Measurements from ENCODE around the gene ZNF469.
"Not testable (repeated sequence)": the region's sequence is repeated elsewhere in the genome, so short reads cannot be mapped to it uniquely, and the experiment has no call there.

The ZNF469 gene

GRCh38 chr16:88395669-88396584 lies 13.2 kb downstream of the ZNF469 start:
- no peak for DNase-seq

GRCh38 chr16:88398170-88398873 lies 15.6 kb downstream of the ZNF469 start:
- DNase-seq: no peak

GRCh38 chr16:88398874-88399178 lies 16.1 kb downstream of the ZNF469 start:
- no peak for DNase-seq

GRCh38 chr16:88400186-88400585 lies 17.4 kb downstream of the ZNF469 start:
- no peak for DNase-seq

DNA sequence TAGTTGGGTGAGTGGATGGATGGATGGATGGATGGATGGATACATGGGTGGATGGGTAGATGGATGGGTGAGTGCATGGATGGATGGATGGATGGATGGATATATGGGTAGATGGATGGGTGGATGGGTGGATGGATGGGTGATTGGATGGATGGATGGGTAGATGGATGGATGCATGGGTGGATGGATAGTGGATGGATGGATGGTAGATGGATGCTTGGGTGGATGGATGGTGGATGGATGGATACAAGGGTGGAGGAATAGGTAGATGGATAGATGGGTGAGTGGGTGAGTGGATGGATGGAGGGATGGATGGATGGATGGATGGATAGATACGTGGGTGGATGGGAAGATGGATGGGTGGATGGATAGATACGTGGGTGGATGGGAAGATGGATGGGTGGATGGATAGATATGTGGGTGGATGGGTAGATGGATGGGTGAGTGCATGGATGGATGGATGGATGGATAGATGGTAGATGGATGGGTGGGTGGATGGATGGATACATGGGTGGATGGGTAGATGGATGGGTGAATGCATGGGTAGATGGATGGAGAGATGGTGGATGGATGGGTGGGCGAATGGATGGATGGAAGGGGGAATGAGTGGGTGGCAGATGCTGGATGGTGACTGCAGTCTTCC lies 19.0 kb downstream of the ZNF469 start:
- DNase-seq: no peak

DNA sequence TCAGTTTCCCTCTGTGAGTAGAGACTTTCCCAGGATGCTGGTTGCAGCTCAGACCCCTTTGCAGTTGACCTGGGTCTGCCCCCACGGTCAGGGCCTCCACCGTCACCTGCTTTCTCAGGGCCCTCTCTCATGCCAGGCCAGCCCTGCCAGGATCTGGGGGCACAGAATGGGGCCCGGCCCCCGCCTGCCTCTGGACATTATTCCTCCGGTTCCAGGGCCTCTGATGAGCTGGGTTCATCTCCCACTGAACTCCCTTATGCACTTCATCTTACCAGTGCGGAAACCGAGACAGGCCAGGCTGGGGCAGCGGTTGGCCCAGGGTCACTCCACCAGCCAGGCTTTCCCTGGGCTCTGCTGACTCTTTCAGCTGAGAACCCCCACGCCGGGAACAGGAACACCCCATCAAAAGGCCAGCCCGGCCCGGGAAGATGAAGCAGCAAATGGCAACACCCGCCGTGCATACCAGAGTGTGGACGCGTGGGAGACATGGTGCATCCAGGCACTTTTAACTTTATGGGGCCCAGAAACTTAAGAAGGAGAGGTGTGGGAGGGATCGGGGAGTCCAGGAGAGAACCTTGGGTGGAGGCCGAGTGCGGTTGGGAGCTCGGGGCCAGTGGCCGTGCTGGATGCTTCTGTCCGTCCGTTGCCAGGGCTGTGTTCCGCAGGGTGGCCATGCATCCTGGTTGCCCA lies 19.9 kb downstream of the ZNF469 start:
- DNase-seq: no peak

- DNase-seq: no peak
These were observed 21.2 kb downstream of the ZNF469 start for GRCh38 chr16:88403794-88404581.

- DNase-seq: no peak
These were observed 22.0 kb downstream of the ZNF469 start for GRCh38 chr16:88404769-88405168.

DNA sequence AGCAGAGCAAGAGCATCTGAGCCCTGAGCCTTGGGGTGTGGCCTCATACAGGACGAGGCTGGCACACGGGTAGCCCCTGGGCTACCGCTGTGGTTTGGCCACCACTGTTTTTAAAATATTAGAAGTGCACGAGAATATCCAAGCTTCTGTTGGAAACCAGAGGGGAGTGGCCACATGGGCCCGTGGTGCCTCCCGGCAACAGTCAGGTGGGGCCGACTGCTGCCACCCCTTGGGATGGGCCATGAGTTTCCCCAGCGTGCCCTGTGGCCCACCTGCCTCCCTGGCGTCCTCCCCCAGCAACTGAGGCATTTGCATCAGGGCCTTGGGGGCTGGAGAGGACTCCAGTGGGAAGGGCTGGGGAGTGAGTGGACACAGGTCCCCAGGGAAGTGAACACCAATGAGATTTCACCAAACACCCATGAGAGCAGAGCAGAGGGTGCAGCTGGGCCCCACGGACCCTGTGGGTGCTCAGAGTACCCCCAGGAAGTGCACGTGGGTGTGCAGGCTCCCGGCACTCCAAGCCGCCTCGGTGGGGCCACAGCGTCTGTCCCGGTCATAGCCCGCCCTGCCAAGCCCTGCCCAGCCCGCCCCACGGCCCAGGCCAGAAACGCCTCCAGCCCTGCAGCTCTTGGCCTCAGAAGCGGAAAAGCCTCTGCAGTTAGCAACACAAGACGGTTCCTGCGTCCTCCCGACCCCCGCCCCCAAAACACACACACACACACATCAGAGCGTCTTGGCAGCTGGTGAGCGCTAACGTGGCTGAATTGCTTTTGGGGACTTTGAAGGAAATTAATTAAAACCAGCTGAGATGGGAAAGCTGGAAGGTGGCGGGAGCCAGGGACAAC lies 22.7 kb downstream of the ZNF469 start:
- no peak for DNase-seq

DNA sequence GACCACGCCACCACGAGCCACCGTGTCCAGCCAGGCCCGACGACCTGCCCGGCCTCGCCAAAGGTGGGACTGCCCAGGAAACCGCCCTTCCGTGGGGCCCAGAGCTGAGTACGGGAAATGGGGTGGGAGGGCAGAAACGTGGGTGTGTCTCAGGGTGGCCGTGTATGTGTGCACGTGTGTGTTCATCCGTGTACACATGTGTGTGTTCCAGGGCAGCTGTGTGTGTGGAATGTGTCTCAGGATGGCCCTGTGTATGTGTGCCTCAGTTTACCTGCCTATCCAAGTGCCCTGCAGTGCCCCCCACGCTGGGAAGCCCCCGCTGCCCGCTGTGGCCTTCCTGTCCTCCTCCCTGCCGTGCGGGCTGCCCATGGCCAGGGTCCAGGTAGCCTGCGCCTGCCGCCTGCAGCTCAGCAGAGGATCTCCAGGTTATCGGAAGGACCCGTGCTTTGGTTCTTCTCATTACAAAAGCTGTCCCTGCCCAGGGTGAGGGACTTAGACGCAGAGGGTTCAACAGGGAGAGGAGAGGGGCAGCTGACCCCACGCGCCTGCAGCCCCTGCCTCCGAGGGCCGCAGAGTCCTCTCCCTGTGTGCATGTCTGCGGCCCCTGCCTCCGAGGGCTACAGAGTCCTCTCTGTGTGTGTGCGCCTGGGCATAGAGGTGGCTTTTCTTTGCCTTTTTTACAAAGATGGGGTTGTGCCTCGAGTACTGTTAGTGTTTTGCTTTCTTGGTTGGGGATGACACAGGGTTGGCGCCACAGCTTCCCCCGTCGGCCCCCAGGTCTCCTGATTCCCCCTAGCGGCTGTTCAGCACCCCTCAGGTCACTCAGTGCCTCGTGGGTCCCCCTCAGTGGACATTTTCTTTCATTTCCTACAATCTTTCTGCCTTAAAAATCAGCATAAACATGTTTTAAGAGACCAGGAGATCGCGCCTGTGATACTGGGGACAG lies 23.6 kb downstream of the ZNF469 start:
- no peak for DNase-seq

- no peak for DNase-seq
These were observed 24.3 kb downstream of the ZNF469 start for GRCh38 chr16:88407042-88407420.

GRCh38 chr16:88407807-88408206 lies 25.0 kb downstream of the ZNF469 start:
- no peak for DNase-seq

GRCh38 chr16:88408561-88409142 lies 25.9 kb downstream of the ZNF469 start:
- no peak for DNase-seq

DNA sequence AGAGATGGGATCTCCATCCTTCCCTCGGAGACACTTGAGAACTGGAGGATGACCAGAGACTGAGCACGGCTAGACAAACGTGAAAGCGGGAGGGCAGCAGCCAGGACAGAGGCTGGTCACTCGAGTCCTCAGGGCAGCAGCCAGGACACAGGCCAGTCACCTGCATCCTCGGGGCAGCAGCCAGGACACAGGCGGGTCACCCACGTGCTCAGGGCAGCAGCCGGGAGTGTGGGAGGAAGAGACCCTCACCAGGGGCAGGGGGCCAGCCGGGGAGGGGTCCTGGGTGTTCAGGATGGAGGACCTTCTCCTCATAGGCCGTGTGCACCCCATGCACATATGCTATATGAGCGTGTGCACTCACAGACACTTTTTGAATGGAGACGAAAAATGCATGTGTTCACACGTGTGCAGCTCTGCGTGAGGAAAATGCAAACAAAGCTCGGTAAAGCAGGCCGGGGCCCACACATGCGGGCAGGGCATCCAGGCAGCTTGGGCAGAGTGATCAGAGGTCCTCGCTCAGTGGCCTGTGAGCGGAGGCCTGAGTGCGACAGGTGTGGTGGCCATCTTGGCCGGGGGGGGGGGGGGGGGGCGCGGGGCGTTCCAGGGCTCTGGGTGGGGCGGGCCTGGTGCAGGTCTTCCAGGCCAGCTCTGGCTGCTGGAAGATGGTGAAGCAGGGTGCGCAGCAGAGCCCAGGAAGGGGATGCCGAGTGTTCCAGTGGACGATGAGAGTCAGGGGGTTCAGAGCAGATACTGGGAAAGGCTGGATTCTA lies 26.7 kb downstream of the ZNF469 start:
- DNase-seq: no peak

- DNase-seq: not testable (repeated sequence)
These were observed 27.7 kb downstream of the ZNF469 start for GRCh38 chr16:88410297-88410968.

DNA sequence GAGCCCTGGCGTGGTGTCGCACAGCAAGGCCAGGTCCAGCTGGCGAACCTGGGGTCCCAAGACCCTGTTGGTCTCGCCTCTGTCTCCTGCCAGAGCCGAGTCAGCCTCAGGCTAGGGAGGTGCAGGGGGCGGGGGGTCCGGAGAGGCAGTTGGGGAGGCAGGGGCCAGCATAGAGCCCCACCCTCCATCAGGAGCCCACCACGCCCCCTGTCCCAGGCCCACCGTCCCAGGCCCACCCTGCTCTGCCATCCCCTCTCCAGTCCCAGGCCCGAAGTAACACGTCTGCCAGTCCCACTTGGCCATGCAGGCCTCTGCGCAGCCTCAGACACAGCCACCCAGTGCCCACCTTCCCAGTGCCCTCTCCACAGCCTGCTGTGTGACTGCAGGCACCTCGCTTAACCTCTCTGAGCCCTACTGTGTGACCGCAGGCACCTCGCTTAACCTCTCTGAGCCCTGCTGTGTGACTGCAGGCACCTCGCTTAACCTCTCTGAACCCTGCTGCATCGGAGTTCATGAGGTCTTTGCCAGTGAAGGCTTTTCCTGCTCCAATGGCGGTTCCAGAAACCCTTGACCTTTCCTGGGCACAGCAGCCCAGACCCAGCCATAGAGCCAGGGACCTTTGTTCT lies 29.3 kb downstream of the ZNF469 start:
- no peak for DNase-seq

- no peak for DNase-seq
These were observed 30.0 kb downstream of the ZNF469 start for GRCh38 chr16:88412766-88413165.

- no peak for DNase-seq
These were observed 30.5 kb downstream of the ZNF469 start for GRCh38 chr16:88413231-88413630.

All from NCI-H187 (cell line).